Measurements from ENCODE around the gene HEPH. TPM values are rescaled to one million over a fixed set of nuclear protein-coding genes. Genes with fewer than 3 reads are reported as not detected.
"Not testable (repeated sequence)": the region's sequence is repeated elsewhere in the genome, so short reads cannot be mapped to it uniquely, and the experiment has no call there.

Gene HEPH
- total RNA-seq (100 to 1,000 TPM in 2 of 4 donors, 10 to 100 TPM in 2; 78.2 to 152 (median 115) TPM), polyA plus RNA-seq (10 to 100 TPM; 10.2 to 58.4 (median 15.0) TPM)

- H3K27ac ChIP-seq, result peak within 1 kb of the TSS; percentile 51 to 78 (median 74)
- H3K4me3 ChIP-seq, result peak within 1 kb of the TSS; percentile 25 to 51 (median 44)
- TF ChIP-seq EP300 (IDR thresholded peaks at IDR 0.05) (no peak), POLR2AphosphoS5 (IDR thresholded peaks at IDR 0.05) (peak in 1 of 4 donors; percentile 20)
- WGBS, 2 donors, result 10 to 51% methylated on average over 3 of the region's 3 CpGs
- H3K9me3 ChIP-seq, result no peaks in the 10 kb centered on the region
- no peaks in the 10 kb centered on the region for H3K4me1 ChIP-seq
- intact Hi-C loops (cut with DNase I), result loop anchor here (10.0 kb wide), 1 partner anchor 469 kb away; no protein-coding TSS in a partner anchor
- H3K27me3 ChIP-seq, result no peaks in the 10 kb centered on the region
- H3K36me3 ChIP-seq, result no peaks in the 10 kb centered on the region
- DNase-seq, result no peak
Observed at GRCh38 chrX:66163849-66164411, at the start of gene HEPH. HEPH (plus strand) TSS chrX:66164247; CDS start chrX:66170571, 6,324 bp downstream.

GRCh38 chrX:66118722-66119121 lies 45.3 kb upstream of the HEPH start:
- H3K27me3 ChIP-seq; H3K4me3 ChIP-seq; H3K27ac ChIP-seq; H3K9me3 ChIP-seq; H3K36me3 ChIP-seq; DNase-seq; H3K4me1 ChIP-seq; intact Hi-C loops (cut with DNase I): not testable (repeated sequence)
- WGBS, 2 donors, result 93 to 96% methylated on average over 6 of the region's 6 CpGs

GRCh38 chrX:66121354-66121753 lies 42.7 kb upstream of the HEPH start:
- 94 to 97% methylated on average over 2 of the region's 2 CpGs for WGBS, 2 donors
- H3K27me3 ChIP-seq; intact Hi-C loops (cut with DNase I); H3K9me3 ChIP-seq; H3K36me3 ChIP-seq; H3K27ac ChIP-seq; H3K4me1 ChIP-seq; H3K4me3 ChIP-seq; DNase-seq: not testable (repeated sequence)

GRCh38 chrX:66126662-66127061 lies 37.4 kb upstream of the HEPH start:
- no peaks in the 10 kb centered on the region for H3K4me1 ChIP-seq
- DNase-seq, result no peak
- no peaks in the 10 kb centered on the region for H3K27me3 ChIP-seq
- H3K9me3 ChIP-seq, result no peaks in the 10 kb centered on the region
- TF ChIP-seq EP300 (IDR thresholded peaks at IDR 0.05) (no peak), CTCF (IDR thresholded peaks at IDR 0.05) (no peak), POLR2A (IDR thresholded peaks at IDR 0.05) (no peak), POLR2AphosphoS5 (IDR thresholded peaks at IDR 0.05) (no peak)
- no peaks in the 10 kb centered on the region for H3K36me3 ChIP-seq
- no peak overlapping the region for H3K27ac ChIP-seq
- 86 to 94% methylated on average over 3 of the region's 3 CpGs for WGBS, 2 donors
- intact Hi-C loops (cut with DNase I), result no loop called here
- H3K4me3 ChIP-seq, result no peak overlapping the region

- no peak for DNase-seq
- Histone ChIP-seq H3K27me3 (no peaks in the 10 kb centered on the region), H3K4me1 (no peaks in the 10 kb centered on the region), H3K27ac (no peak overlapping the region), H3K36me3 (no peaks in the 10 kb centered on the region), H3K9me3 (no peaks in the 10 kb centered on the region), H3K4me3 (no peak overlapping the region)
- intact Hi-C loops (cut with DNase I), result no loop called here
- TF ChIP-seq POLR2AphosphoS5 (IDR thresholded peaks at IDR 0.05) (no peak), POLR2A (IDR thresholded peaks at IDR 0.05) (no peak), CTCF (IDR thresholded peaks at IDR 0.05) (no peak), EP300 (IDR thresholded peaks at IDR 0.05) (no peak)
Observed at GRCh38 chrX:66130469-66130868, 33.6 kb upstream of the HEPH start.

- DNase-seq; H3K9me3 ChIP-seq; H3K4me1 ChIP-seq; H3K36me3 ChIP-seq; H3K4me3 ChIP-seq; intact Hi-C loops (cut with DNase I); H3K27me3 ChIP-seq; H3K27ac ChIP-seq: not testable (repeated sequence)
- 65 to 85% methylated on average over 4 of the region's 4 CpGs for WGBS, 2 donors
Observed at GRCh38 chrX:66135284-66135683, 28.8 kb upstream of the HEPH start.

GRCh38 chrX:66142351-66142750 lies 21.7 kb upstream of the HEPH start:
- DNase-seq, result no peak
- intact Hi-C loops (cut with DNase I), result no loop called here
- Histone ChIP-seq H3K36me3 (no peaks in the 10 kb centered on the region), H3K27ac (no peak overlapping the region), H3K4me1 (no peaks in the 10 kb centered on the region), H3K27me3 (no peaks in the 10 kb centered on the region), H3K4me3 (no peak overlapping the region), H3K9me3 (no peaks in the 10 kb centered on the region)
- WGBS, 2 donors, result 89 to 100% methylated on average over 1 of the region's 1 CpG
- TF ChIP-seq POLR2AphosphoS5 (IDR thresholded peaks at IDR 0.05) (no peak), EP300 (IDR thresholded peaks at IDR 0.05) (no peak), CTCF (IDR thresholded peaks at IDR 0.05) (no peak), POLR2A (IDR thresholded peaks at IDR 0.05) (no peak)
